HFFc6 (cell line): Measurements from ENCODE around the gene SRA1. TPM values are rescaled to one million over a fixed set of nuclear protein-coding genes. Genes with fewer than 3 reads are reported as not detected.

Experiments used
- DNase-seq: peaks from one replicate; pipeline ENCODE4 v3.0.0-alpha.2; 2018
- H3K27ac Mint-ChIP-seq: 2 replicates; pipeline ENCODE4 v1.8.0; 2020; ENCODE audit warnings: mild to moderate bottlenecking, mixed read lengths
- H3K27me3 Mint-ChIP-seq: 2 replicates; pipeline ENCODE4 v1.8.0; 2021; ENCODE audit warnings: mild to moderate bottlenecking, moderate library complexity, mixed read lengths; ENCODE audit not compliant: insufficient read depth
- H3K36me3 Mint-ChIP-seq: 2 replicates; pipeline ENCODE4 v1.8.0; 2021; ENCODE audit warnings: low read depth, mixed read lengths
- H3K4me1 Mint-ChIP-seq: 2 replicates; pipeline ENCODE4 v1.8.0; 2020; ENCODE audit warnings: low read depth, mixed read lengths
- H3K4me3 Mint-ChIP-seq: 2 replicates; pipeline ENCODE4 v1.8.0; 2020; ENCODE audit warnings: mild to moderate bottlenecking, moderate library complexity, mixed read lengths
- H3K9me3 Mint-ChIP-seq: 2 replicates; pipeline ENCODE4 v1.8.0; 2020; ENCODE audit warnings: mild to moderate bottlenecking, mixed read lengths
- microRNA-seq: library from miRNA; unstranded; fragments of <30 nt; microRNA quantifications from one replicate; pipeline ENCODE4, GENCODE V29; 2019
- total RNA-seq, 6 experiments: library from RNA; stranded (reverse); fragmentation: NEBNext Ultra II Directional; extraction: Animal tissue kit (Norgen Biotek cat#: 25700); gene quantifications; 2 replicates in 1 of 6; 3 replicates in 5 of 6; pipeline ENCODE4 v1.2.3, GENCODE V29; 2021
- TF ChIP-seq, protein P1 (sequence below): fragments of 200-600 bp; sonication (generic); IDR thresholded peaks from 2 replicates; pipeline ENCODE4 v1.5.0; 2021; ENCODE audit warnings: antibody characterized with exemption, mild to moderate bottlenecking

The SRA1 gene
- total RNA-seq, 6 experiments from 2014 or later = 50.0 to 62.3 (median 59.4) TPM

- H3K27ac Mint-ChIP-seq = no peak overlapping the region
- no peaks in the 10 kb centered on the region for H3K9me3 Mint-ChIP-seq
- no peak for DNase-seq
- peaks cover 30% of the 10 kb centered on the region for H3K36me3 Mint-ChIP-seq
- no peaks in the 10 kb centered on the region for H3K27me3 Mint-ChIP-seq
- no peak overlapping the region for H3K4me3 Mint-ChIP-seq
- H3K4me1 Mint-ChIP-seq = no peaks in the 10 kb centered on the region
- TF ChIP-seq, protein P1, sequence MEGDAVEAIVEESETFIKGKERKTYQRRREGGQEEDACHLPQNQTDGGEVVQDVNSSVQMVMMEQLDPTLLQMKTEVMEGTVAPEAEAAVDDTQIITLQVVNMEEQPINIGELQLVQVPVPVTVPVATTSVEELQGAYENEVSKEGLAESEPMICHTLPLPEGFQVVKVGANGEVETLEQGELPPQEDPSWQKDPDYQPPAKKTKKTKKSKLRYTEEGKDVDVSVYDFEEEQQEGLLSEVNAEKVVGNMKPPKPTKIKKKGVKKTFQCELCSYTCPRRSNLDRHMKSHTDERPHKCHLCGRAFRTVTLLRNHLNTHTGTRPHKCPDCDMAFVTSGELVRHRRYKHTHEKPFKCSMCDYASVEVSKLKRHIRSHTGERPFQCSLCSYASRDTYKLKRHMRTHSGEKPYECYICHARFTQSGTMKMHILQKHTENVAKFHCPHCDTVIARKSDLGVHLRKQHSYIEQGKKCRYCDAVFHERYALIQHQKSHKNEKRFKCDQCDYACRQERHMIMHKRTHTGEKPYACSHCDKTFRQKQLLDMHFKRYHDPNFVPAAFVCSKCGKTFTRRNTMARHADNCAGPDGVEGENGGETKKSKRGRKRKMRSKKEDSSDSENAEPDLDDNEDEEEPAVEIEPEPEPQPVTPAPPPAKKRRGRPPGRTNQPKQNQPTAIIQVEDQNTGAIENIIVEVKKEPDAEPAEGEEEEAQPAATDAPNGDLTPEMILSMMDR = no peak
Measured at GRCh38 chr5:140509898-140510297, 47.4 kb downstream of the SRA1 start.

DNA sequence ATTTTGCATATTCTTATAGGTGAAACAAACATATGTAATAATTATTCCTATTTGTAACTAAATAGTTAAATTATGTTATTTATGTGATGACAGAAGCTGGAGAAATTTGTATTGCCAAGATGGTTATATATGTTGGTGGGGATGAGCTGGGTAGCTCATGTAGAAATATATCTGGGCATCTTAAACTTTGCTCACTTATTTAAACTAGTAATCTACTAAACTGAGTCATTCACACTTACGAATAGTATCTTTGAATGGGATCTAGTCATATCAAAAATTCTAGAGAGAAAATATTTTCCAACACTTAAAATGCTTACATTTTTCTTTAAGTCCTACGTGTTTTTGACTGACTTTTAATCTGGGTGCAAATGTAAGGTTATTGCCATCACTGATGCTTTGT lies 54.4 kb downstream of the SRA1 start:
- no peak overlapping the region for H3K4me3 Mint-ChIP-seq
- TF ChIP-seq, protein P1 = no peak
- no peak overlapping the region for H3K27ac Mint-ChIP-seq
- H3K4me1 Mint-ChIP-seq = no peaks in the 10 kb centered on the region
- peaks cover 13% of the 10 kb centered on the region; the same call in 1 of the 2 replicates for H3K36me3 Mint-ChIP-seq
- H3K27me3 Mint-ChIP-seq = no peaks in the 10 kb centered on the region
- no peaks in the 10 kb centered on the region for H3K9me3 Mint-ChIP-seq
- no peak for DNase-seq

Small RNA genes within 50 kb of the gene (microRNA-seq; reads per million reads assigned to microRNA genes)
- gene MIR6831 = not detected

Other genes with a start within 250 kb of the SRA1 start
- 10 to 100 TPM in 1 of 6 experiments, 1 to 10 TPM in 5; 5.6 to 10.2 (median 6.9) TPM for gene HBEGF, start 210.9 kb downstream of the SRA1 start, total RNA-seq
- not detected for gene SLC4A9, start 197.3 kb downstream of the SRA1 start, total RNA-seq
- gene ANKHD1, start 155.6 kb downstream of the SRA1 start, total RNA-seq = 10 to 100 TPM; 35.4 to 49.7 (median 41.5) TPM
- 1 to 10 TPM; 1.8 to 4.0 (median 2.9) TPM for gene EIF4EBP3, start 9.8 kb downstream of the SRA1 start, total RNA-seq
- gene APBB3, start 7.1 kb upstream of the SRA1 start, total RNA-seq = 10 to 100 TPM; 11.0 to 13.0 (median 11.7) TPM
- 10 to 100 TPM; 64.1 to 72.8 (median 71.2) TPM for gene SLC35A4, start 7.4 kb upstream of the SRA1 start, total RNA-seq
- 1 to 10 TPM in 5 of 6 experiments, under 1 TPM in 1; 0.84 to 1.9 (median 1.3) TPM for gene CD14, start 75.7 kb upstream of the SRA1 start, total RNA-seq
- 1 to 10 TPM; 3.6 to 7.2 (median 6.1) TPM for gene TMCO6, start 82.0 kb upstream of the SRA1 start, total RNA-seq
- gene NDUFA2, start 90.2 kb upstream of the SRA1 start, total RNA-seq = 10 to 100 TPM; 60.5 to 73.9 (median 67.0) TPM
- 100 to 1,000 TPM in 4 of 6 experiments, 10 to 100 TPM in 2; 83.3 to 116 (median 109) TPM for gene IK, start 90.4 kb upstream of the SRA1 start, total RNA-seq
- 10 to 100 TPM; 23.7 to 28.3 (median 25.8) TPM for gene WDR55, start 107.4 kb upstream of the SRA1 start, total RNA-seq
- under 1 TPM; 0.26 to 0.59 (median 0.41) TPM for gene DND1, start 116.1 kb upstream of the SRA1 start, total RNA-seq
- 100 to 1,000 TPM in 1 of 6 experiments, 10 to 100 TPM in 5; 89.1 to 102 (median 96.8) TPM for gene HARS1, start 133.9 kb upstream of the SRA1 start, total RNA-seq
- gene HARS2, start 134.0 kb upstream of the SRA1 start, total RNA-seq = 10 to 100 TPM; 22.1 to 23.5 (median 22.9) TPM
- gene ZMAT2, start 143.0 kb upstream of the SRA1 start, total RNA-seq = 10 to 100 TPM; 59.1 to 68.5 (median 63.8) TPM
- under 1 TPM; 0.09 to 0.22 (median 0.14) TPM for gene PCDHA1, start 228.7 kb upstream of the SRA1 start, total RNA-seq
- gene PCDHA2, start 237.4 kb upstream of the SRA1 start, total RNA-seq = under 1 TPM in 1 of 6 experiments, not detected in 5; 0.13 TPM
- under 1 TPM in 1 of 6 experiments, not detected in 5; 0.05 TPM for gene PCDHA3, start 243.6 kb upstream of the SRA1 start, total RNA-seq
- under 1 TPM in 1 of 6 experiments, not detected in 5; 0.05 TPM for gene PCDHA4, start 249.6 kb upstream of the SRA1 start, total RNA-seq